SK-N-SH treated with all-trans-retinoic acid at 6 μM for 48 hours (cell line): ENCODE results near the gene MSL2.

ENCODE experiments used
- ESRRG ChIP-seq: fragments of 250-450 bp; sonication (Bioruptor Pico); IDR thresholded peaks from 2 replicates; pipeline ENCODE4 v1.6.1; 2021; ENCODE audit warnings: mild to moderate bottlenecking
- ISL1 ChIP-seq: fragments of 250-450 bp; sonication (Bioruptor Pico); IDR thresholded peaks from 2 replicates; pipeline ENCODE4 v2.1.2; 2022; ENCODE audit warnings: mild to moderate bottlenecking, moderate library complexity
- RARB ChIP-seq: fragments of 250-450 bp; sonication (Bioruptor Pico); IDR thresholded peaks from 2 replicates; pipeline ENCODE4 v1.8.0; 2021; ENCODE audit warnings: mild to moderate bottlenecking, moderate library complexity
- ZFP30 ChIP-seq: fragments of 450-650 bp; formaldehyde crosslinking; IDR thresholded peaks from 2 replicates; pipeline ENCODE4 v1.5.0; 2022; ENCODE audit warnings: mild to moderate bottlenecking, moderate library complexity
- ZNF8 ChIP-seq: fragments of 450-650 bp; formaldehyde crosslinking; IDR thresholded peaks from 2 replicates; pipeline ENCODE4 v1.5.0; 2020; ENCODE audit warnings: mild to moderate bottlenecking, moderate library complexity
- TF ChIP-seq, protein P1 (sequence below): fragments of 250-450 bp; sonication (Bioruptor Pico); IDR thresholded peaks from 2 replicates; pipeline ENCODE4 v1.8.0; 2020; ENCODE audit warnings: mild to moderate bottlenecking, moderate library complexity, borderline replicate concordance

GRCh38 chr3:136196064-136196400 lies at the start of gene MSL2:
- TF ChIP-seq, protein P1, sequence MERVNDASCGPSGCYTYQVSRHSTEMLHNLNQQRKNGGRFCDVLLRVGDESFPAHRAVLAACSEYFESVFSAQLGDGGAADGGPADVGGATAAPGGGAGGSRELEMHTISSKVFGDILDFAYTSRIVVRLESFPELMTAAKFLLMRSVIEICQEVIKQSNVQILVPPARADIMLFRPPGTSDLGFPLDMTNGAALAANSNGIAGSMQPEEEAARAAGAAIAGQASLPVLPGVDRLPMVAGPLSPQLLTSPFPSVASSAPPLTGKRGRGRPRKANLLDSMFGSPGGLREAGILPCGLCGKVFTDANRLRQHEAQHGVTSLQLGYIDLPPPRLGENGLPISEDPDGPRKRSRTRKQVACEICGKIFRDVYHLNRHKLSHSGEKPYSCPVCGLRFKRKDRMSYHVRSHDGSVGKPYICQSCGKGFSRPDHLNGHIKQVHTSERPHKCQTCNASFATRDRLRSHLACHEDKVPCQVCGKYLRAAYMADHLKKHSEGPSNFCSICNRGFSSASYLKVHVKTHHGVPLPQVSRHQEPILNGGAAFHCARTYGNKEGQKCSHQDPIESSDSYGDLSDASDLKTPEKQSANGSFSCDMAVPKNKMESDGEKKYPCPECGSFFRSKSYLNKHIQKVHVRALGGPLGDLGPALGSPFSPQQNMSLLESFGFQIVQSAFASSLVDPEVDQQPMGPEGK (CRISPR knock-in tag) = no peak
- TF ChIP-seq RARB (CRISPR knock-in tag) = no peak
- no peak for TF ChIP-seq ZNF8 (CRISPR knock-in tag)
- TF ChIP-seq ESRRG (CRISPR knock-in tag) = no peak
- no peak for TF ChIP-seq ISL1
- TF ChIP-seq ZFP30 = no peak
